Upper lobe of left lung (tissue), 4 donors: ENCODE results near the gene GRIN2A.

Experiments used
- CTCF ChIP-seq, 6 experiments: fragments of 450-650 bp in 4 of 6; fragments of 200-600 bp in 2 of 6; sonication (generic) in 2 of 6; IDR thresholded peaks; one replicate each; pipeline ENCODE4 v1.5.1; 2016 to 2019; ENCODE audit warnings: antibody characterized with exemption in 6 of 6
- EP300 ChIP-seq, 4 donors: sonication (generic); formaldehyde crosslinking; IDR thresholded peaks; one replicate each; pipeline ENCODE4 v1.5.1; 2017; ENCODE audit warnings: antibody characterized with exemption in 4 of 4, control low read depth in 2 of 4
- POLR2A ChIP-seq, 4 donors: fragments of 450-650 bp; IDR thresholded peaks; one replicate each; pipeline ENCODE4 v1.5.1; 2016 to 2017; ENCODE audit warnings: antibody characterized with exemption in 4 of 4, mild to moderate bottlenecking in 2 of 4
- POLR2AphosphoS5 ChIP-seq, 2 donors: sonication (generic); formaldehyde crosslinking; IDR thresholded peaks; one replicate each; pipeline ENCODE4 v1.5.1; 2017; ENCODE audit warnings: antibody characterized with exemption in 2 of 2

GRCh38 chr16:10128397-10129258, 53.6 kb downstream of the GRIN2A start:
- no peak for TF ChIP-seq CTCF (IDR thresholded peaks at IDR 0.05)
- no peak for TF ChIP-seq POLR2A (IDR thresholded peaks at IDR 0.05)
- no peak for TF ChIP-seq EP300 (IDR thresholded peaks at IDR 0.05)
- TF ChIP-seq POLR2AphosphoS5 (IDR thresholded peaks at IDR 0.05) = no peak
